ENCODE results near the gene MON2.
A peak's percentile ranks its signal among the peaks of the same experiment; 100 is the strongest.

The MON2 gene

DNA sequence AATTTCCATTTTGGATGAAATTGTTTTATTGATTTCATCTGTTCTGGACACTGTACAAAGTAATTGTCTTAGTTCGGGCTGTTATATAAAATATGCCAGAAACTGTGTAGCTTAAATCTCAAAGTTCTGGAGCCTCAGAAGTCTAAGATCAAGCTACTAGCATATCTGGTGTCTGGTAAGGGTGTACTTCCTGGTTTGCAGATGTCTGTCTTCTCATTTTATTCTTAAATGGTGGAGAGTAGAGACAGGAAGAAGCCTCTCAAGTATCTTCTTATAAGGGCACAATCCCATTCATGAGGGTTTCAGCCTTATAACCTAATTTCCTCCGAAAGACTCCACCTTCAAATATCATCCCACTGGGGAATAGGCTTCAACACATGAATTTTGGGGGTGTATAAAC is 51.3 kb downstream of the MON2 start:
- TF ChIP-seq EZH2 (IDR thresholded peaks at IDR 0.05; ENCODE audit: borderline replicate concordance, low read depth, low read length, severe bottlenecking), result no peak
- no peak for TF ChIP-seq CTCF (IDR thresholded peaks at IDR 0.05; ENCODE audit: borderline replicate concordance, extremely low read depth, low read length, poor library complexity, severe bottlenecking)
- H3K4me3 ChIP-seq (ENCODE audit: low read depth in 1 of 2, low read length in 2 of 2), result no peak overlapping the region
- H3K9me3 ChIP-seq (ENCODE audit: insufficient read depth, low read length, severe bottlenecking), result no peaks in the 10 kb centered on the region
- H3K4me1 ChIP-seq (ENCODE audit: insufficient read depth, low read length), result no peaks in the 10 kb centered on the region
- no peak overlapping the region for H3K9ac ChIP-seq (ENCODE audit: low read depth, low read length)
- no peaks in the 10 kb centered on the region for H4K20me1 ChIP-seq (ENCODE audit: insufficient read depth, low read length)
- DNase-seq (no peak), ATAC-seq (ENCODE audit: insufficient read depth, low read depth) (peak; percentile 55; the same call in 2 of the 3 replicates)
- no peaks in the 10 kb centered on the region for H3K27me3 ChIP-seq (ENCODE audit: insufficient read depth, low read length, poor library complexity)
- peaks cover under 1% of the 10 kb centered on the region; the same call in 1 of the 2 replicates for H3K36me3 ChIP-seq (ENCODE audit: insufficient read depth, low read length)
- no peak overlapping the region for H3K4me2 ChIP-seq (ENCODE audit: insufficient read depth, low read length)
- H2AFZ ChIP-seq (ENCODE audit: low read depth, low read length), result no peak overlapping the region
- H3K79me2 ChIP-seq (ENCODE audit: insufficient read depth, low read length), result no peaks in the 10 kb centered on the region
- no peak overlapping the region for H3K27ac ChIP-seq (ENCODE audit: low read length)

- H3K27ac ChIP-seq (ENCODE audit: low read length), result no peak overlapping the region
- no peak overlapping the region for H3K9ac ChIP-seq (ENCODE audit: low read depth, low read length)
- H3K4me1 ChIP-seq (ENCODE audit: insufficient read depth, low read length), result no peaks in the 10 kb centered on the region
- H3K9me3 ChIP-seq (ENCODE audit: insufficient read depth, low read length, severe bottlenecking), result no peaks in the 10 kb centered on the region
- no peaks in the 10 kb centered on the region for H4K20me1 ChIP-seq (ENCODE audit: insufficient read depth, low read length)
- TF ChIP-seq CTCF (IDR thresholded peaks at IDR 0.05; ENCODE audit: borderline replicate concordance, extremely low read depth, low read length, poor library complexity, severe bottlenecking) (no peak), EZH2 (IDR thresholded peaks at IDR 0.05; ENCODE audit: borderline replicate concordance, low read depth, low read length, severe bottlenecking) (no peak)
- no peaks in the 10 kb centered on the region for H3K36me3 ChIP-seq (ENCODE audit: insufficient read depth, low read length)
- DNase-seq (no peak), ATAC-seq (ENCODE audit: insufficient read depth, low read depth) (no peak)
- no peaks in the 10 kb centered on the region for H3K79me2 ChIP-seq (ENCODE audit: insufficient read depth, low read length)
- H3K27me3 ChIP-seq (ENCODE audit: insufficient read depth, low read length, poor library complexity), result no peaks in the 10 kb centered on the region
- no peak overlapping the region for H2AFZ ChIP-seq (ENCODE audit: low read depth, low read length)
- no peak overlapping the region for H3K4me2 ChIP-seq (ENCODE audit: insufficient read depth, low read length)
- H3K4me3 ChIP-seq (ENCODE audit: low read depth in 1 of 2, low read length in 2 of 2), result no peak overlapping the region
These were observed 52.4 kb downstream of the MON2 start for GRCh38 chr12:62519043-62519442.

DNA sequence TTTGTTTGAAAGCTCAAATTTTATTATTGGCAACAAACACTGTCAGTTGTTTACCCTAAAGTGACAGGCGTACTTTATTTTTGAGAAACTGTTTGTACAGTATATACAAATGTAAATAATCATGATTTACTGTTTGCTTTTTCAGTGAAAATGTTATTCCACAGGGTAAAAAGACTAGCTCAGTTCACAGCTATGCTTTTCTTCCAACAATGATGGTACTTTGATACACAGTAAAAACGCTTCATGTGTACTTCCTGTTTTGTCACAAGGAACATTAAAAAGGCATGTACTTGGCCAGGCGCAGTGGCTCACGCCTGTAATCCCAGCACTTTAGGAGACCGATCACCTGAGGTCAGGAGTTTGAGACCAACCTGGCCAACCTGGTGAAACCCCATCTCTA is 53.7 kb downstream of the MON2 start:
- no peak for TF ChIP-seq EZH2 (IDR thresholded peaks at IDR 0.05; ENCODE audit: borderline replicate concordance, low read depth, low read length, severe bottlenecking)
- TF ChIP-seq CTCF (IDR thresholded peaks at IDR 0.05; ENCODE audit: borderline replicate concordance, extremely low read depth, low read length, poor library complexity, severe bottlenecking), result no peak
- no peaks in the 10 kb centered on the region for H4K20me1 ChIP-seq (ENCODE audit: insufficient read depth, low read length)
- no peak overlapping the region for H3K4me3 ChIP-seq (ENCODE audit: low read depth in 1 of 2, low read length in 2 of 2)
- no peak overlapping the region for H3K9ac ChIP-seq (ENCODE audit: low read depth, low read length)
- H3K79me2 ChIP-seq (ENCODE audit: insufficient read depth, low read length), result no peaks in the 10 kb centered on the region
- no peaks in the 10 kb centered on the region for H3K36me3 ChIP-seq (ENCODE audit: insufficient read depth, low read length)
- no peak overlapping the region for H3K27ac ChIP-seq (ENCODE audit: low read length)
- H3K4me1 ChIP-seq (ENCODE audit: insufficient read depth, low read length), result no peaks in the 10 kb centered on the region
- no peak overlapping the region for H3K4me2 ChIP-seq (ENCODE audit: insufficient read depth, low read length)
- DNase-seq (no peak), ATAC-seq (ENCODE audit: insufficient read depth, low read depth) (no peak)
- H2AFZ ChIP-seq (ENCODE audit: low read depth, low read length), result no peak overlapping the region
- no peaks in the 10 kb centered on the region for H3K27me3 ChIP-seq (ENCODE audit: insufficient read depth, low read length, poor library complexity)
- H3K9me3 ChIP-seq (ENCODE audit: insufficient read depth, low read length, severe bottlenecking), result no peaks in the 10 kb centered on the region

- H4K20me1 ChIP-seq (ENCODE audit: insufficient read depth, low read length), result no peaks in the 10 kb centered on the region
- H3K4me1 ChIP-seq (ENCODE audit: insufficient read depth, low read length), result no peaks in the 10 kb centered on the region
- H3K9me3 ChIP-seq (ENCODE audit: insufficient read depth, low read length, severe bottlenecking), result no peaks in the 10 kb centered on the region
- no peak for TF ChIP-seq EZH2 (IDR thresholded peaks at IDR 0.05; ENCODE audit: borderline replicate concordance, low read depth, low read length, severe bottlenecking)
- no peak for TF ChIP-seq CTCF (IDR thresholded peaks at IDR 0.05; ENCODE audit: borderline replicate concordance, extremely low read depth, low read length, poor library complexity, severe bottlenecking)
- H3K79me2 ChIP-seq (ENCODE audit: insufficient read depth, low read length), result no peaks in the 10 kb centered on the region
- no peaks in the 10 kb centered on the region for H3K27me3 ChIP-seq (ENCODE audit: insufficient read depth, low read length, poor library complexity)
- H3K36me3 ChIP-seq (ENCODE audit: insufficient read depth, low read length), result 0 out of 2 replicates have a peak, but pooled peaks cover 6% of the 10 kb centered on the region
- no peak for ATAC-seq (ENCODE audit: insufficient read depth, low read depth)
- H3K27ac ChIP-seq (ENCODE audit: low read length), result no peak overlapping the region
- no peak for DNase-seq
- H2AFZ ChIP-seq (ENCODE audit: low read depth, low read length), result no peak overlapping the region
- H3K4me3 ChIP-seq (ENCODE audit: low read depth in 1 of 2, low read length in 2 of 2), result no peak overlapping the region
- H3K9ac ChIP-seq (ENCODE audit: low read depth, low read length), result no peak overlapping the region
- no peak overlapping the region for H3K4me2 ChIP-seq (ENCODE audit: insufficient read depth, low read length)
These were observed 56.4 kb downstream of the MON2 start for GRCh38 chr12:62522984-62523383.
